Ovary (tissue), 9 donors: ENCODE results near the gene MAST1. TPM values are rescaled to one million over a fixed set of nuclear protein-coding genes. Genes with fewer than 3 reads are reported as not detected.

Experiments used
- DNase-seq, 5 donors: peaks; one replicate each; pipeline ENCODE4 v3.0.0-alpha.2; 2019 to 2020
- H3K27ac ChIP-seq, 2 donors: fragments of 200-600 bp; one replicate each; pipeline versions ENCODE4 v1.5.1 to v1.8.0; 2019 to 2022
- H3K27me3 ChIP-seq: fragments of 200-600 bp; one replicate; pipeline ENCODE4 v1.8.0; 2022
- H3K36me3 ChIP-seq: fragments of 200-600 bp; sonication (generic); one replicate; pipeline ENCODE4 v1.5.1; 2019
- H3K4me1 ChIP-seq: one replicate; pipeline ENCODE4 v1.8.1; 2013; ENCODE audit warnings: mild to moderate bottlenecking, moderate library complexity; ENCODE audit not compliant: insufficient read depth
- H3K4me3 ChIP-seq: fragments of 200-600 bp; sonication (generic); one replicate; pipeline ENCODE4 v1.5.1; 2017
- H3K9me3 ChIP-seq, 2 donors: fragments of 200-600 bp in 1 of 2; sonication (generic) in 1 of 2; one replicate each; pipeline versions ENCODE4 v1.5.1 to v1.8.1; 2013 to 2019; ENCODE audit warnings: mild to moderate bottlenecking in 1 of 2, moderate library complexity in 1 of 2
- EP300 ChIP-seq: sonication (generic); formaldehyde crosslinking; IDR thresholded peaks from one replicate; pipeline ENCODE4 v1.6.1; 2017; ENCODE audit warnings: antibody characterized with exemption
- POLR2A ChIP-seq: fragments of 450-650 bp; IDR thresholded peaks from one replicate; pipeline ENCODE4 v1.6.1; 2017; ENCODE audit warnings: antibody characterized with exemption, mild to moderate bottlenecking, moderate library complexity
- WGBS, 3 donors: extraction: QIAGEN DNeasy Blood & Tissue Kit in 1 of 3; methylation state at CpG; one replicate each; pipeline versions ENCODE4 v1.1.5 to v1.1.7; 2013 to 2017; 5-methylcytosine and 5-hydroxymethylcytosine counted together
- intact Hi-C, 4 donors: fragments of 100-400 bp; cut with DNase I; formaldehyde crosslinking; loops; one replicate each; pipeline versions ENCODE4 v1.11.0 to v1.15.1; 2022 to 2023
- polyA plus RNA-seq, 2 donors: library from polyadenylated mRNA; stranded (reverse); fragments of 200-250 nt in 1 of 2; fragments of 350-450 nt in 1 of 2; fragmentation: Illumina TruSeq in 1 of 2; extraction: RNeasy Lipid Tissue Mini Kit (QIAGEN cat#74804) in 1 of 2; gene quantifications; one replicate each; pipeline ENCODE4 v1.2.3, GENCODE V29; 2013 to 2014
- total RNA-seq, 7 donors: library from RNA; depleted of rRNA in 2 of 7; stranded (reverse); fragments of >200 nt in 2 of 7; fragmentation: NEBNext Ultra II Directional in 3 of 7; extraction: Animal tissue kit (Norgen Biotek cat#: 25700) in 3 of 7; gene quantifications; one replicate each; pipeline versions ENCODE4 v1.1.0 to v1.2.4, GENCODE V29; 2016 to 2023
- TF ChIP-seq, protein P1 (sequence below), 3 donors: fragments of 450-650 bp in 2 of 3; fragments of 200-600 bp in 1 of 3; IDR thresholded peaks; one replicate each; pipeline versions ENCODE4 v1.5.1 to v1.8.0; 2016 to 2022; ENCODE audit warnings: antibody characterized with exemption in 3 of 3, mild to moderate bottlenecking in 1 of 3
- donor health status: DM: no; HTN: no; CAD: no; lungs with moderate emphysema.
- donor health status: DM: no; HTN: no; CAD: no.
- donor health status: Bipolar disorder and iron deficiency.
- donor health status: DM: yes; HTN: yes; CAD: no.
- donor health status: DM: no; HTN: no; CAD: no.
- donor health status: DM: yes; HTN: yes; CAD: no.

The MAST1 gene
- total and polyA plus RNA-seq, 9 donors = 0.25 to 2.4 (median 1.1) TPM

DNA sequence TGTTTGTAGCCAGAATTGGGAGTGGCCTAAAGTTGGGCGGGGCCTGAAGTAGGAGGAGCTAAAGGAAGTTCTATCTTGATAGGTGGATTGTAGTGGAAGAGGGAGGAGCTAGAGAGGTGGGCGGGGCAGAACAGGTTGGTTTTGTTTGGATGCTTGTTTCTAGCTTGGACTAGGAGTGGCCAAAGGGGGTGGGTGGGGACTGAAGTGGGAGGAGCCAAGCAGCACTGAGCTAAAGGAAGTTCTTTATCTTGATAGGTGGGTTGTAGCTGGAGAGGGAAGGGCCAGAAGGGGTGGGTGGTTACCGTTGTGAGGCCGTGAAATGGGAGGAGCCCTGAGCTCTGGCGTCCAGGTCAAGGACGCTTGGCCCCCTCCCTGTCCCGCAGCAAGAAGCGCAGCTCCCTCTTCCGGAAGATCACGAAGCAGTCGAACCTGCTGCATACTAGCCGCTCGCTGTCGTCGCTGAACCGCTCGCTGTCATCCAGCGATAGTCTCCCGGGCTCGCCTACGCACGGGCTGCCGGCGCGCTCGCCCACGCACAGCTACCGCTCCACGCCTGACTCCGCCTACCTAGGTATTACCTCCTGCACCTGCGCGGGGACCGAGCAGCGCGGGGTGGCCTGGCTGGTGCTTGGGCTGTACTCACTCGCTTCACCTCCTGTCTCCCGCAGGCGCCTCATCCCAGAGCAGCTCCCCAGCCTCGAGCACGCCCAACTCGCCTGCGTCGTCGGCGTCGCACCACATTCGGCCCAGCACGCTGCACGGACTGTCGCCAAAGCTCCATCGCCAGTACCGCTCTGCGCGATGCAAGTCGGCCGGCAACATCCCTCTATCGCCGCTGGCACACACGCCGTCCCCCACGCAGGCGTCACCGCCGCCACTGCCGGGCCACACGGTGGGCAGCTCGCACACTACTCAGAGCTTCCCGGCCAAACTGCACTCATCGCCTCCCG, 34.9 kb downstream of the MAST1 start:
- intact Hi-C loops = no loop called here
- peak; percentile 65 to 91 (median 86) for DNase-seq
- no peak overlapping the region for H3K27ac ChIP-seq
- no peak overlapping the region for H3K4me3 ChIP-seq
- peaks cover 4% of the 10 kb centered on the region for H3K4me1 ChIP-seq
- H3K27me3 ChIP-seq = no peaks in the 10 kb centered on the region
- no peaks in the 10 kb centered on the region for H3K9me3 ChIP-seq
- WGBS, 3 donors = 41 to 63% (median 48%) methylated on average over 70 of the region's 70 CpGs
- TF ChIP-seq, protein P1, sequence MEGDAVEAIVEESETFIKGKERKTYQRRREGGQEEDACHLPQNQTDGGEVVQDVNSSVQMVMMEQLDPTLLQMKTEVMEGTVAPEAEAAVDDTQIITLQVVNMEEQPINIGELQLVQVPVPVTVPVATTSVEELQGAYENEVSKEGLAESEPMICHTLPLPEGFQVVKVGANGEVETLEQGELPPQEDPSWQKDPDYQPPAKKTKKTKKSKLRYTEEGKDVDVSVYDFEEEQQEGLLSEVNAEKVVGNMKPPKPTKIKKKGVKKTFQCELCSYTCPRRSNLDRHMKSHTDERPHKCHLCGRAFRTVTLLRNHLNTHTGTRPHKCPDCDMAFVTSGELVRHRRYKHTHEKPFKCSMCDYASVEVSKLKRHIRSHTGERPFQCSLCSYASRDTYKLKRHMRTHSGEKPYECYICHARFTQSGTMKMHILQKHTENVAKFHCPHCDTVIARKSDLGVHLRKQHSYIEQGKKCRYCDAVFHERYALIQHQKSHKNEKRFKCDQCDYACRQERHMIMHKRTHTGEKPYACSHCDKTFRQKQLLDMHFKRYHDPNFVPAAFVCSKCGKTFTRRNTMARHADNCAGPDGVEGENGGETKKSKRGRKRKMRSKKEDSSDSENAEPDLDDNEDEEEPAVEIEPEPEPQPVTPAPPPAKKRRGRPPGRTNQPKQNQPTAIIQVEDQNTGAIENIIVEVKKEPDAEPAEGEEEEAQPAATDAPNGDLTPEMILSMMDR (IDR thresholded peaks at IDR 0.05) = no peak
- no peak for TF ChIP-seq POLR2A
- no peak for TF ChIP-seq EP300
- no peaks in the 10 kb centered on the region for H3K36me3 ChIP-seq

DNA sequence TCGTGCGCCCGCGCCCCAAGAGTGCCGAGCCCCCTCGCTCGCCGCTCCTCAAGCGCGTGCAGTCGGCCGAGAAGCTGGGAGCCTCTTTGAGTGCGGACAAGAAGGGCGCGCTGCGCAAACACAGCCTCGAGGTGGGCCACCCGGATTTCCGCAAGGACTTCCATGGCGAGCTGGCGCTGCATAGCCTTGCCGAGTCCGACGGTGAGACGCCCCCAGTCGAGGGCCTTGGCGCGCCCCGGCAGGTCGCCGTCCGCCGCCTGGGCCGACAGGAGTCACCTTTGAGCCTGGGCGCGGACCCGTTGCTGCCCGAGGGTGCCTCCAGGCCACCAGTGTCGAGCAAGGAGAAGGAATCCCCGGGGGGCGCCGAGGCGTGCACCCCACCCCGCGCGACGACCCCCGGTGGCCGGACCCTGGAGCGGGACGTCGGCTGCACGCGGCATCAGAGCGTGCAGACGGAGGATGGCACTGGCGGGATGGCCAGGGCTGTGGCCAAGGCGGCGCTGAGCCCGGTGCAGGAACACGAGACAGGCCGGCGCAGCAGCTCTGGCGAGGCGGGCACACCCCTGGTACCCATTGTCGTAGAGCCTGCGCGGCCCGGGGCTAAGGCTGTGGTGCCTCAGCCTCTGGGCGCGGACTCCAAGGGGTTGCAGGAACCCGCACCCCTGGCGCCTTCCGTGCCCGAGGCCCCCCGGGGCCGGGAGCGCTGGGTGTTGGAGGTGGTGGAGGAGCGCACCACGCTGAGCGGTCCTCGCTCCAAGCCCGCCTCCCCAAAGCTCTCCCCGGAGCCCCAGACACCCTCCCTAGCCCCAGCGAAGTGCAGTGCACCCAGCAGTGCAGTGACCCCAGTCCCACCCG, 35.8 kb downstream of the MAST1 start:
- TF ChIP-seq EP300 (no peak), POLR2A (no peak)
- TF ChIP-seq, protein P1 (IDR thresholded peaks at IDR 0.05) = no peak
- intact Hi-C loops = no loop called here
- Histone ChIP-seq H3K4me1 (peaks cover 4% of the 10 kb centered on the region), H3K27me3 (no peaks in the 10 kb centered on the region), H3K36me3 (no peaks in the 10 kb centered on the region), H3K27ac (no peak overlapping the region), H3K4me3 (no peak overlapping the region), H3K9me3 (no peaks in the 10 kb centered on the region)
- peak in 2 of 5 donors; percentile 45 to 50 for DNase-seq
- 89 to 94% (median 90%) methylated on average over 74 to 86 of the region's 86 CpGs for WGBS, 3 donors

DNA sequence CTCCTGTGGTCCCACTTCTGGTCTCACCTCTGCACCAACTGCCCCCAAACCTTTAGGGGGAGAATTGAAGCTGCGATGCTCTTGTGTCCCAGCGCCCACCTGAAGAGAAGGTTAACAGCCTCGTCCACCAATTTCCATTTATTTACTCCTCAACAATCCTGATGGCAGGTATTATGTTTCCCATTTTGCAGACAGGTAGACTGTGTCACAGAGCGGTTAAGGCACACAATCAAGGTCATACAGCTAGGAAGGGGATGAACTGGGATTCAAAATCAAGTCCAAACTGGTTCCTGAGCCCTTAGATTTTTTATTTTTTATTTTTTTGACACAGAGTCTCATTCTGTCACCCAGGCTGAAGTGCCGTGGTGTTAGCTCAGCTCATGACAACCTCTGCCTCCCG, 36.8 kb downstream of the MAST1 start:
- H3K4me1 ChIP-seq = peaks cover 4% of the 10 kb centered on the region

More for the DNA sequence above, 36.8 kb downstream of the MAST1 start:
- no peak for TF ChIP-seq POLR2A
- TF ChIP-seq EP300 = no peak
- TF ChIP-seq, protein P1 (IDR thresholded peaks at IDR 0.05) = no peak
- no peak for DNase-seq
- Histone ChIP-seq H3K4me3 (no peak overlapping the region), H3K27me3 (no peaks in the 10 kb centered on the region), H3K27ac (no peak overlapping the region), H3K9me3 (no peaks in the 10 kb centered on the region), H3K36me3 (no peaks in the 10 kb centered on the region)
- 96% methylated on average over 6 of the region's 6 CpGs for WGBS, 3 donors
- intact Hi-C loops = no loop called here
